Measurements from ENCODE around the gene NR2C2AP.

GRCh38 chr19:19165396-19165795, 37.8 kb downstream of the NR2C2AP start:
- TF ChIP-seq BHLHE40 (IDR thresholded peaks at IDR 0.05; ENCODE audit: borderline replicate concordance): no peak
- no peak for TF ChIP-seq SUZ12 (IDR thresholded peaks at IDR 0.05)
- no peak for TF ChIP-seq CTBP1 (IDR thresholded peaks at IDR 0.05; ENCODE audit: borderline replicate concordance)
- no peak for TF ChIP-seq SP1 (IDR thresholded peaks at IDR 0.05)
- no peak for TF ChIP-seq PKNOX1 (IDR thresholded peaks at IDR 0.05)

All from HEK293T (cell line).